Dendritic cell treated with granulocyte-macrophage colony-stimulating factor and Interleukin-4, amounts not matched to agents 40 ng/mL and 50 ng/mL, for 4 days (primary cell): ENCODE data around the gene FADS3.

Source experiments
- H3K27ac Mint-ChIP-seq: one replicate; pipeline ENCODE4 v1.8.0; 2022; ENCODE audit warnings: mild to moderate bottlenecking, mixed read lengths
- H3K27me3 Mint-ChIP-seq: one replicate; pipeline ENCODE4 v1.8.0; 2022; ENCODE audit warnings: mild to moderate bottlenecking, mixed read lengths
- H3K36me3 Mint-ChIP-seq: one replicate; pipeline ENCODE4 v1.8.0; 2022; ENCODE audit warnings: low read depth, mixed read lengths
- H3K4me1 Mint-ChIP-seq: one replicate; pipeline ENCODE4 v1.8.0; 2022; ENCODE audit warnings: low read depth, mixed read lengths
- H3K4me3 Mint-ChIP-seq: one replicate; pipeline ENCODE4 v1.8.0; 2022; ENCODE audit warnings: mild to moderate bottlenecking, moderate library complexity, mixed read lengths
- H3K9me3 Mint-ChIP-seq: one replicate; pipeline ENCODE4 v1.8.0; 2022; ENCODE audit warnings: mixed read lengths
- intact Hi-C: fragments of 100-400 bp; cut with micrococcal nuclease; formaldehyde crosslinking; loops from one replicate; pipeline ENCODE4 v1.15.0; 2022

FADS3 gene

DNA sequence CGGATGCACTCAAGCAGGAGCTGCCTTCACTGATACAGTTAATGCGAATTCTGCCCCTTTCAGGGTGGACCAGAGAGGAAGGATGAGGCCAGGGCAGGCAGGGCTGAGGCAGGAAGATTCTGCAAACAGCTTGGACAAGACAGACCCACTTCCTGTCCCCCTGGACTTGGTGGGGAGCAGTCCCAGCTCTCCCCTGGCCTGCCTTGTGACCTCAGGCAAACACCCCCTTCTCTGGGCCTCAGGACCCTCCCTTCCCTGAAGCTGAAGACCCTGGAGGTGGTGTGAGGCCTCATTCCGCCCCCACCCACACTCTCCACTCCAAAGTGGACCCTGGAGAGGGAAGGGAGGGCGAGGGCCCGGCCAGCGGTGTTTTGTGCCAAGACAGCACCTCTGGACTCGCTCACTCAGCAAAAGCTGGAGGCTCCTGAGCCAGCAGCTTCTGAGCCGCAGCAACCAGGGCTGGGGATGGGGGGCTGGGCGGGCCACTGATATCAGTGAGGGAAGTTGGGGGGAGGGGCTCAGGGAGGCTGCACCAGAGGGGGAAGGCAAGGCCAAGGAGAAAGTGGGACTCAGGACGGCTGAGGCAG, 17.5 kb upstream of the FADS3 start:
- intact Hi-C loops = no loop called here
- H3K36me3 Mint-ChIP-seq = peaks cover 49% of the 10 kb centered on the region
- peak overlapping the region; percentile 89 for H3K27ac Mint-ChIP-seq
- H3K27me3 Mint-ChIP-seq = peaks cover 32% of the 10 kb centered on the region
- H3K4me1 Mint-ChIP-seq = peaks cover 49% of the 10 kb centered on the region
- H3K9me3 Mint-ChIP-seq = no peaks in the 10 kb centered on the region
- H3K4me3 Mint-ChIP-seq = peak overlapping the region; percentile 18

DNA sequence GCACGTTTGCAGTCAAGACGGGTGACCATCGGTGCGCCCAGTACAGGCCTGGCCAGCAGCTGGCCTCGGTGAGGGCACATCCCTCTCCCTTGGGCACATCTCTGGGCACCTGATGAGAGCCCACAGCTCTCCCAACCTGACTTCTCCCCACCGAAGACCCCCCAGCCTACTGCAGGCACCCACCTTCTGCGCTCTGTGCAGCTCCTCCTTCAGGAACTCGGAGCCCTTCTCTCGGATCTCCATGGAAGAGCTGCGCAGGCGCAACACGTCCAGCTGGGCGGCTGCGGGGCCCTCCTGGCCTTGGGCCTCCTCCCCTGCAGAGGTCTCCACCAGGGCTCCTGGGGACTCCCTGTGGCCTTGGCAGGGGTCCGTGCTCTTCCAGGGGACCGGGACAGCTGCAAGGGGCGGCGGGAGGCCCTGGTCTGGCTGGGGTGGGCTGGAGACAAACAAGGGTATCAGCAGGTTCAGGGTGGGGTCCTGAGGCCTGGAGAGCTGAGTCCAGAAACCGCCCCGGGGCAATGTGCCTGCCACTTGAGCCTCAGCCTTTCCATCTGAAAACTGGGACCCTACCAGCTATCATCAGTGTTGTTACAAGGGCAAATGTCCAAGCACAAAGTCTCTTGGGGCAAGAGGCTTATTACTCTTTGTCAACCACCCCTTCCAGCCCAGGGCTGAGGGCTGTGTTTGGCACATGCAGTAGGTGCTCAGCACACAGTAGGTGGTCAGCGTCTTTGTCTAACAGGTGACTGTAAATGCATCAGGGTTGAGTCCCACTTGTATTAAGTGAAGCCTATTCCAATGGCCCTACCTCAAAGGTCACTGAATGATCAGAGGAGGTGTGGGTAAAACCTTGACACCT, 16.8 kb upstream of the FADS3 start:
- Mint-ChIP-seq H3K27me3 (peaks cover 34% of the 10 kb centered on the region), H3K36me3 (peaks cover 51% of the 10 kb centered on the region), H3K4me3 (no peak overlapping the region), H3K4me1 (peaks cover 42% of the 10 kb centered on the region), H3K27ac (peak overlapping the region; percentile 89), H3K9me3 (no peaks in the 10 kb centered on the region)
- intact Hi-C loops = no loop called here

- intact Hi-C loops = no loop called here
- Mint-ChIP-seq H3K4me3 (no peak overlapping the region), H3K27ac (peak overlapping the region; percentile 64), H3K36me3 (peaks cover 54% of the 10 kb centered on the region), H3K27me3 (peaks cover 37% of the 10 kb centered on the region), H3K9me3 (no peaks in the 10 kb centered on the region), H3K4me1 (peaks cover 34% of the 10 kb centered on the region)
Observed at GRCh38 chr11:61907282-61907681, 15.9 kb upstream of the FADS3 start.

- Mint-ChIP-seq H3K27me3 (peaks cover 35% of the 10 kb centered on the region), H3K4me1 (peaks cover 26% of the 10 kb centered on the region), H3K27ac (no peak overlapping the region), H3K9me3 (no peaks in the 10 kb centered on the region), H3K36me3 (peaks cover 57% of the 10 kb centered on the region), H3K4me3 (no peak overlapping the region)
- intact Hi-C loops = no loop called here
Observed at GRCh38 chr11:61906522-61906909, 15.2 kb upstream of the FADS3 start.

DNA sequence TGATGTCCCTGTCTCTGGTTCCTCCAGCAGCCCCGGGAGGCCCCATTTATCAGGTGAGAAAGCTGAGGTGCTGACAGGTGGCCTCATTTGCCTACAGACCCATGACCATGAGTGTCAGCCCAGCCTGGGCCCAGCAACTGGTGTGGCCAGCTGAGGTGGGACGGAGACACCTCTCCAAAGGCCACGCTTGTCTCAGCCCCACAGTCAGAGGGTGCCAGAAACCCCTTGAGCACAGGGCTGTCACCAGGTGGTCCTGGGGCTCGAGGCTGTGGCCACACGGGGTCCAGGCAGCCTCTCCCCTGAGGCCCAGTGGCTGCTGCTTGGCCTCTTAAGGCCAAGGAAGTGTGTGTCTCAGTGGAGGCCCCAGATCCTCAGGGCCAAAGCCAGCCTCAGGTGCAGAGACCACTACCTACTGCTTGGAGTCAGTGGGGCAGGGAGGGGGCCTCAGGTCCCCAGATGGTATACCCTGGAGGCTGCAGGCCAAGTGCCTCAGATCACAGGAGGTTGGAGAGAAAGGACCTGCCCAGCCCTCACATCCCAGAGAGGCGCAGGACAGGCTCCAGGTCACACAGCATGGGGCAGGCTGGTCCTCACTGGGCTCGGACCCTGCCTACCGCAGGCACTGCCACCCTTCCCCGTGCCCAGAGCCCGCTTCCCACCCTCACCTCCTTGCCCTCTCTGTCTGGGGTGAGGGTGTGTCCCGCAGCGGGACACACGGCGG, 14.6 kb upstream of the FADS3 start:
- Mint-ChIP-seq H3K27me3 (peaks cover 33% of the 10 kb centered on the region), H3K4me1 (peaks cover 21% of the 10 kb centered on the region), H3K4me3 (no peak overlapping the region), H3K9me3 (no peaks in the 10 kb centered on the region), H3K27ac (peak overlapping the region; percentile 21), H3K36me3 (peaks cover 62% of the 10 kb centered on the region)
- intact Hi-C loops = no loop called here

DNA sequence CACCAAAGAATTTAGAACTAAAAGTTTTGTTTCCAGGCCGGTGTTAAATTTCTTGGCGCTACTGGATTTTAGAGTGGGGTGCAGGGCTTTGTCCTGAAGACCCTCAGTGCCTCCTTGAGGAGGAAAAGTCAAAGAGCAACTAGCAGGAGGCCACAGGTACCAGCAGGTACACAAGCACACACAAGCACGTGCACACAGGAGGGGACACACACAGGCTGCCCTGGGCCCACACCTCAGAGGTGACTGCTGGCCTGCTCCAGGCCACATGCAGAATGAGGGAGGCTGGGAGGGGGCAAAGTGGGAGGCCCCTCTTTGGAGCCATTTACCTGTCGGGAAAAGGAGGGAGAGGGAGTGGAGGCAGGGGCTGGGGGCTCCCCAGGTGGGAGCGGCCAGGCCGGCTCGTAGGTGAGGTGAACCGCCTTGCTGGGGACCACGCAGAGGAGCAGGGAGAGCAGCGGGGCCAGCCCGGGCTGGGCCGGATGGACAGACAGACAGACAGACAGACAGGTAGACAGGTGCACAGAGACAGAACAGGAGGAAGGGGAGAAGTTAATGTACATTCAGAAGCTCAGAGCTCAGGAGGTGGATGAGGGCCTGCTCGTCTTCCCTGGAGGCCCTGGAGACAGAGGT, 13.8 kb upstream of the FADS3 start:
- peak overlapping the region; percentile 21 for H3K27ac Mint-ChIP-seq
- peaks cover 15% of the 10 kb centered on the region for H3K4me1 Mint-ChIP-seq
- H3K9me3 Mint-ChIP-seq = no peaks in the 10 kb centered on the region
- peaks cover 33% of the 10 kb centered on the region for H3K27me3 Mint-ChIP-seq
- intact Hi-C loops = no loop called here
- H3K36me3 Mint-ChIP-seq = peaks cover 70% of the 10 kb centered on the region
- H3K4me3 Mint-ChIP-seq = no peak overlapping the region

DNA sequence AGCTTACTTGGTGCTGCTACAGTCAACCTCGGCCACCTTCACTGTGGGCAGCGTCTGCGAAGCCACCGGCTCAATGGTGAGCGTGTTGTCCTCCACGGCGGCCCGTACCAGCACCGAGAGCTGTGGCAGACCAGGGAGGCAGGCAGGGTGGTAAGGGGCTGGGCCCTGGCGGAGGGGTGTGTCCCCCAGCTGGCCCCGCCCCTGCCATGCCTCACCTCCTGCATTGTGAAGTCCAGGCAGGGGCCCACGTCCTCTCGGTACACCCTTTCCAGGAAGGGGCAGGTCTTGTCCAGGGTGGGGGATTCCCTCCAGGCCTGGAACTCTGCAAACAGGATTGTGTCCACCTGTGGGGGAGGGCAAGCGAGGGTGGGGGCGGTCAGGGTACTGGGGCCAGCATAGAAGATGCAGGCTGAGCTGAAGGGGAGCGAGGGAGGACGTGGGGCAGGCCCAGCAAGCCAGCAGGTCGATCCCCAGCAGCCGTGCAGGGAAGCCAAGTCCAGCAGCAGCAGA, 13.2 kb upstream of the FADS3 start:
- Mint-ChIP-seq H3K4me3 (no peak overlapping the region), H3K4me1 (peaks cover 13% of the 10 kb centered on the region), H3K27me3 (peaks cover 31% of the 10 kb centered on the region), H3K9me3 (no peaks in the 10 kb centered on the region), H3K27ac (no peak overlapping the region), H3K36me3 (peaks cover 76% of the 10 kb centered on the region)
- intact Hi-C loops = no loop called here

GRCh38 chr11:61903845-61904244, 12.5 kb upstream of the FADS3 start:
- Mint-ChIP-seq H3K27ac (no peak overlapping the region), H3K27me3 (peaks cover 31% of the 10 kb centered on the region), H3K9me3 (no peaks in the 10 kb centered on the region), H3K36me3 (peaks cover 83% of the 10 kb centered on the region), H3K4me3 (no peak overlapping the region), H3K4me1 (peaks cover 13% of the 10 kb centered on the region)
- intact Hi-C loops = no loop called here

GRCh38 chr11:61902313-61902712, 11.0 kb upstream of the FADS3 start:
- Mint-ChIP-seq H3K4me1 (peaks cover 11% of the 10 kb centered on the region), H3K27ac (no peak overlapping the region), H3K27me3 (peaks cover 25% of the 10 kb centered on the region), H3K36me3 (peaks cover 94% of the 10 kb centered on the region), H3K4me3 (no peak overlapping the region), H3K9me3 (no peaks in the 10 kb centered on the region)
- intact Hi-C loops = no loop called here

DNA sequence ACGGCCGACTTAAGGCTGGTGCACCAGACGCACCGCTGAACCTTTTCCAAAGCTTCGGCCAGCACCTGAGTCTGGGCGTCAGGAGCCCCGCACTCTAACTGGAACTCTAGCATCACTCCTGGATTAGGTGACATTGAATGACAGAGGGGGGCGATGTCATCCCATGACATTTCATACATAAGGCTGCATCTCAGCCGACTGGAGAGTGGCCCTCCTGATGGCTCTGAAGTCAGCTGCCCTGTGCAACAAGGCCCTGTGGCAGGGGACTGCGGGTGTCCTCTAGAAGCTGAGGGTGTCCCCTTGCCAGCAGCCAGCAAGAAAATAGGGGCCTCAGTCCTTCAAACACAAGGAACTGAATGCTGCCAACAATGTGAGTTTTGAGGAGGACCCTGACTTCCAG, 10.1 kb upstream of the FADS3 start:
- no peak overlapping the region for H3K4me3 Mint-ChIP-seq
- peaks cover 95% of the 10 kb centered on the region for H3K36me3 Mint-ChIP-seq
- peaks cover 11% of the 10 kb centered on the region for H3K4me1 Mint-ChIP-seq
- peaks cover 21% of the 10 kb centered on the region for H3K27me3 Mint-ChIP-seq
- no peak overlapping the region for H3K27ac Mint-ChIP-seq
- intact Hi-C loops = loop anchor here (1.0 kb wide), 1 partner anchor 21 kb away; no protein-coding TSS in a partner anchor
- no peaks in the 10 kb centered on the region for H3K9me3 Mint-ChIP-seq

GRCh38 chr11:61900251-61900650, 8.9 kb upstream of the FADS3 start:
- peaks cover 87% of the 10 kb centered on the region for H3K36me3 Mint-ChIP-seq
- H3K4me1 Mint-ChIP-seq = peaks cover 14% of the 10 kb centered on the region
- H3K27me3 Mint-ChIP-seq = peaks cover 18% of the 10 kb centered on the region
- intact Hi-C loops = no loop called here
- H3K9me3 Mint-ChIP-seq = no peaks in the 10 kb centered on the region
- H3K27ac Mint-ChIP-seq = peak overlapping the region; percentile 3
- H3K4me3 Mint-ChIP-seq = no peak overlapping the region

DNA sequence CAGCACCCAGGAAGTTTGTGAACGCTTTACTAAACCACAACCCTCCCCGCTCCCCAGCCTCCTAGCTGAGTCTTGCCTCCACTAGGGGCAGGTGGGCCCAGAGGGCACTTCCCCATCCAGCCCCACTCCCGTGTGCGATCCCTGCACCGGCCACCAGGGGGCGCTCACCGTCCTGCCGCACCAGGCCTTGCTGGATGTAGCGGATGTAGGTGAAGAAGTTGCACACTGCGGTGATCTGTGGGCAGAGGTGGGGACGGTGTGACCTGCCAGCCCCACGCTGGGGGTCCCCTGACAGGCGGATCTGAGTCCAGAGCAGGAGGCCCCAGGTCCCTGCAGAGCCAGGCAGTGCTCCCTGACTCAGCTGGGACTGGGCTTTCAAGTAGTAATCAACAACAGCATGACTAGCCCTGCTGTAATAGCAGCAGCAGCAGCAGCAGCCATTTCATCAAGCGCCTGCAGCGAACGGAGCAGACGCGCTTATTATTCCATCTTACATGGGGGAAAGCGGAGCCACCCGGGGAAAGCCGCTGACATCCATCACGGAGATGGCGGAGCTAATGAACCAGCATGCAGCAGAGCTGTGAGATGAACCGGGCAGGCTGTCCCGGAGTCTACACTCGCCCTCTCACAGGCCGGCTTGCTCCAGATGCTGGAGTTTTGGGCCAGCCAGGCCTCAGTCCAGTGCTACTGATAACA, 7.9 kb upstream of the FADS3 start:
- no peak overlapping the region for H3K4me3 Mint-ChIP-seq
- intact Hi-C loops = loop anchor here (1.0 to 2.0 kb wide), 3 partner anchors 48 to 210 kb away; no protein-coding TSS in a partner anchor

GRCh38 chr11:61898247-61898582, 6.9 kb upstream of the FADS3 start:
- Mint-ChIP-seq H3K4me3 (no peak overlapping the region), H3K27me3 (peaks cover 6% of the 10 kb centered on the region), H3K36me3 (peaks cover 66% of the 10 kb centered on the region), H3K4me1 (peaks cover 23% of the 10 kb centered on the region), H3K27ac (no peak overlapping the region), H3K9me3 (no peaks in the 10 kb centered on the region)
- intact Hi-C loops = loop anchor here (2.0 kb wide), 2 partner anchors 185 to 211 kb away; no protein-coding TSS in a partner anchor

More for the DNA sequence above, 7.9 kb upstream of the FADS3 start:
- H3K27me3 Mint-ChIP-seq = peaks cover 14% of the 10 kb centered on the region
- no peaks in the 10 kb centered on the region for H3K9me3 Mint-ChIP-seq
- peaks cover 77% of the 10 kb centered on the region for H3K36me3 Mint-ChIP-seq
- no peak overlapping the region for H3K27ac Mint-ChIP-seq
- peaks cover 23% of the 10 kb centered on the region for H3K4me1 Mint-ChIP-seq
